Loucy (cell line): ENCODE results near the gene TMED8.

Experiments used
- CTCF ChIP-seq: fragments of 200-600 bp; sonication (generic); conservative IDR thresholded peaks from 2 replicates; pipeline ENCODE4 v1.5.1; 2014; ENCODE audit warnings: mild to moderate bottlenecking, antibody characterized with exemption, low read length
- EZH2phosphoT487 ChIP-seq: fragments of 200-600 bp; IDR thresholded peaks from 2 replicates; pipeline ENCODE4 v1.6.1; 2018; ENCODE audit warnings: antibody characterized with exemption, mild to moderate bottlenecking, moderate library complexity, borderline replicate concordance

- TF ChIP-seq CTCF (no peak), EZH2phosphoT487 (no peak)
These were observed 53.3 kb downstream of the TMED8 start for GRCh38 chr14:77323571-77323970.
